PC-3 (cell line): Measurements from ENCODE around the gene RXRB. TPM values are rescaled to one million over a fixed set of nuclear protein-coding genes. Genes with fewer than 3 reads are reported as not detected.

Experiments
- ATAC-seq: fragments of 200-7000 bp; cut with Tn5 transposase; 2 replicates; pipeline ENCODE4 v1.9.1; 2020; ENCODE audit warnings: mild to moderate bottlenecking, moderate library complexity
- BruUV-seq: library from RNA; stranded (reverse); fragments of 400-500 nt; replicated peaks from 2 replicates; lab custom pipeline; 2021; lab: Mats Ljungman, UMichigan
- CTCF ChIA-PET: fragments of 300-600 bp; sonication (Branson Sonifier 250); formaldehyde crosslinking; loops from one replicate; lab custom pipeline; 2022; ENCODE audit warnings: antibody characterized with exemption; lab: Charles Lee
- POLR2A ChIA-PET: fragments of 300-600 bp; sonication (Branson Sonifier 250); formaldehyde crosslinking; loops from one replicate; lab custom pipeline; 2022; ENCODE audit warnings: antibody characterized with exemption; ENCODE audit not compliant: unreplicated experiment; lab: Charles Lee
- DNase-seq: peaks from one replicate; pipeline ENCODE4 v3.0.0-alpha.2; 2015
- H2AFZ ChIP-seq: fragments of 300-600 bp; sonication (generic); 2 replicates; pipeline ENCODE4 v1.6.0; 2016; ENCODE audit warnings: antibody characterized with exemption, low read length
- H3F3A ChIP-seq: fragments of 300-600 bp; sonication (generic); one replicate; pipeline ENCODE4 v1.6.0; 2017; ENCODE audit warnings: antibody characterized with exemption, low read length, control low read depth, mild to moderate bottlenecking; ENCODE audit not compliant: unreplicated experiment
- H3K27ac ChIP-seq: fragments of 300-600 bp; sonication (generic); 2 replicates; pipeline ENCODE4 v1.5.1; 2016; ENCODE audit warnings: mild to moderate bottlenecking, low read length
- H3K27me3 ChIP-seq: fragments of 300-600 bp; sonication (generic); 2 replicates; pipeline ENCODE4 v1.6.1; 2016; ENCODE audit warnings: low read length, mixed read lengths
- H3K36me3 ChIP-seq: fragments of 300-600 bp; sonication (generic); 2 replicates; pipeline ENCODE4 v1.6.1; 2016; ENCODE audit warnings: low read depth, mixed run types, low read length, mixed read lengths
- H3K4me1 ChIP-seq: fragments of 300-600 bp; sonication (generic); 2 replicates; pipeline ENCODE4 v1.5.1; 2016; ENCODE audit warnings: low read length; ENCODE audit not compliant: insufficient read depth
- H3K4me2 ChIP-seq: fragments of 300-600 bp; sonication (generic); 2 replicates; pipeline ENCODE4 v1.6.0; 2016; ENCODE audit warnings: low read length
- H3K4me3 ChIP-seq: fragments of 300-600 bp; sonication (generic); 2 replicates; pipeline ENCODE4 v1.5.1; 2016; ENCODE audit warnings: mild to moderate bottlenecking, low read length, mixed read lengths
- H3K79me2 ChIP-seq: fragments of 300-600 bp; sonication (generic); 2 replicates; pipeline ENCODE4 v1.6.1; 2017; ENCODE audit warnings: low read length, mixed read lengths
- H3K9ac ChIP-seq: fragments of 300-600 bp; sonication (generic); 2 replicates; pipeline ENCODE4 v1.6.0; 2016; ENCODE audit warnings: mild to moderate bottlenecking, low read length
- H3K9me2 ChIP-seq: fragments of 300-600 bp; sonication (generic); replicated peaks from 2 replicates; pipeline ENCODE4 v1.6.1; 2016; ENCODE audit warnings: mixed run types, low read length, mixed read lengths
- H3K9me3 ChIP-seq: fragments of 300-600 bp; sonication (generic); 2 replicates; pipeline ENCODE4 v1.6.1; 2016; ENCODE audit warnings: low read length, mixed read lengths
- H4K20me1 ChIP-seq: fragments of 300-600 bp; sonication (generic); 2 replicates; pipeline ENCODE4 v1.6.1; 2016; ENCODE audit warnings: low read length, mixed read lengths
- CTCF ChIP-seq: fragments of 300-600 bp; sonication (generic); conservative IDR thresholded peaks from 2 replicates; pipeline ENCODE4 v1.5.1; 2017; ENCODE audit warnings: antibody characterized with exemption, low read depth, mild to moderate bottlenecking, low read length
- EZH2 ChIP-seq: fragments of 300-600 bp; sonication (generic); IDR thresholded peaks from one replicate; pipeline ENCODE4 v1.6.1; 2017; ENCODE audit warnings: antibody characterized with exemption, mild to moderate bottlenecking, low read length; ENCODE audit not compliant: unreplicated experiment
- EZH2phosphoT487 ChIP-seq: fragments of 300-600 bp; sonication (generic); IDR thresholded peaks from 2 replicates; pipeline ENCODE4 v1.6.1; 2018; ENCODE audit warnings: mild to moderate bottlenecking, antibody characterized with exemption, low read length, borderline replicate concordance
- intact Hi-C: fragments of 100-400 bp; cut with micrococcal nuclease; formaldehyde crosslinking; loops from 2 replicates; pipeline ENCODE4 v1.9.0; 2023
- total RNA-seq: library from RNA; depleted of rRNA; stranded (reverse); fragments of >200 nt; gene quantifications from 2 replicates; pipeline ENCODE4 v1.2.3, GENCODE V29; 2014

The RXRB gene
- total RNA-seq, 1 experiment from 2014 or later = 24.0 TPM

GRCh38 chr6:33213989-33214335 lies 13.5 kb upstream of the RXRB start:
- 0 out of 2 replicates have a peak, but pooled peaks cover under 1% of the 10 kb centered on the region for H3K79me2 ChIP-seq
- CTCF ChIA-PET = no interaction called here
- H3K9me2 ChIP-seq = no peaks in the 10 kb centered on the region
- H3K4me3 ChIP-seq = no peak overlapping the region
- H3K27ac ChIP-seq = no peak overlapping the region
- POLR2A ChIA-PET = no interaction called here
- DNase-seq (no peak), ATAC-seq (0 out of 2 replicates have a peak, but pooled peaks have one; percentile 11)
- no peaks in the 10 kb centered on the region for H3K27me3 ChIP-seq
- no peaks in the 10 kb centered on the region for H3K9me3 ChIP-seq
- H3F3A ChIP-seq = no peaks in the 10 kb centered on the region
- no peak for TF ChIP-seq EZH2phosphoT487
- TF ChIP-seq CTCF = no peak
- TF ChIP-seq EZH2 = no peak
- no TSS peak for BruUV-seq
- peak overlapping the region; percentile 50 for H3K4me2 ChIP-seq
- 0 out of 2 replicates have a peak, but pooled peaks cover 2% of the 10 kb centered on the region for H3K4me1 ChIP-seq
- intact Hi-C loops = no loop called here
- H3K9ac ChIP-seq = no peak overlapping the region
- H3K36me3 ChIP-seq = no peaks in the 10 kb centered on the region
- H4K20me1 ChIP-seq = no peaks in the 10 kb centered on the region
- no peak overlapping the region for H2AFZ ChIP-seq

GRCh38 chr6:33213166-33213988 lies 12.9 kb upstream of the RXRB start:
- POLR2A ChIA-PET = no interaction called here

More at GRCh38 chr6:33213166-33213988, 12.9 kb upstream of the RXRB start:
- no peak overlapping the region for H3K27ac ChIP-seq
- no peaks in the 10 kb centered on the region for H3K27me3 ChIP-seq
- H3K9me3 ChIP-seq = no peaks in the 10 kb centered on the region
- DNase-seq = no peak
- BruUV-seq = no TSS peak
- intact Hi-C loops = no loop called here
- ATAC-seq = no peak; the same call in 1 of the 2 replicates
- H3K79me2 ChIP-seq = 0 out of 2 replicates have a peak, but pooled peaks cover 5% of the 10 kb centered on the region
- no peak overlapping the region for H2AFZ ChIP-seq
- H3K4me3 ChIP-seq = peak overlapping the region; percentile 43; the same call in 1 of the 2 replicates
- no peak overlapping the region for H3K9ac ChIP-seq
- no peaks in the 10 kb centered on the region for H3K36me3 ChIP-seq
- H3K9me2 ChIP-seq = no peaks in the 10 kb centered on the region
- no peaks in the 10 kb centered on the region for H3F3A ChIP-seq
- CTCF ChIA-PET = no interaction called here
- H4K20me1 ChIP-seq = no peaks in the 10 kb centered on the region
- H3K4me2 ChIP-seq = peak overlapping the region; percentile 50
- 0 out of 2 replicates have a peak, but pooled peaks cover 5% of the 10 kb centered on the region for H3K4me1 ChIP-seq
- no peak for TF ChIP-seq EZH2
- no peak for TF ChIP-seq CTCF
- TF ChIP-seq EZH2phosphoT487 = no peak
